DMS53 treated with DMSO at 0.1 percent for 48 hours (cell line): Measurements from ENCODE around the gene FBXO31.

Source experiments
- DNase-seq: peaks from one replicate; lab custom pipeline; 2025; ENCODE audit not compliant: unreplicated experiment; lab: John Stamatoyannopoulos, UW

The FBXO31 gene, protein sequence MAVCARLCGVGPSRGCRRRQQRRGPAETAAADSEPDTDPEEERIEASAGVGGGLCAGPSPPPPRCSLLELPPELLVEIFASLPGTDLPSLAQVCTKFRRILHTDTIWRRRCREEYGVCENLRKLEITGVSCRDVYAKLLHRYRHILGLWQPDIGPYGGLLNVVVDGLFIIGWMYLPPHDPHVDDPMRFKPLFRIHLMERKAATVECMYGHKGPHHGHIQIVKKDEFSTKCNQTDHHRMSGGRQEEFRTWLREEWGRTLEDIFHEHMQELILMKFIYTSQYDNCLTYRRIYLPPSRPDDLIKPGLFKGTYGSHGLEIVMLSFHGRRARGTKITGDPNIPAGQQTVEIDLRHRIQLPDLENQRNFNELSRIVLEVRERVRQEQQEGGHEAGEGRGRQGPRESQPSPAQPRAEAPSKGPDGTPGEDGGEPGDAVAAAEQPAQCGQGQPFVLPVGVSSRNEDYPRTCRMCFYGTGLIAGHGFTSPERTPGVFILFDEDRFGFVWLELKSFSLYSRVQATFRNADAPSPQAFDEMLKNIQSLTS

DNA sequence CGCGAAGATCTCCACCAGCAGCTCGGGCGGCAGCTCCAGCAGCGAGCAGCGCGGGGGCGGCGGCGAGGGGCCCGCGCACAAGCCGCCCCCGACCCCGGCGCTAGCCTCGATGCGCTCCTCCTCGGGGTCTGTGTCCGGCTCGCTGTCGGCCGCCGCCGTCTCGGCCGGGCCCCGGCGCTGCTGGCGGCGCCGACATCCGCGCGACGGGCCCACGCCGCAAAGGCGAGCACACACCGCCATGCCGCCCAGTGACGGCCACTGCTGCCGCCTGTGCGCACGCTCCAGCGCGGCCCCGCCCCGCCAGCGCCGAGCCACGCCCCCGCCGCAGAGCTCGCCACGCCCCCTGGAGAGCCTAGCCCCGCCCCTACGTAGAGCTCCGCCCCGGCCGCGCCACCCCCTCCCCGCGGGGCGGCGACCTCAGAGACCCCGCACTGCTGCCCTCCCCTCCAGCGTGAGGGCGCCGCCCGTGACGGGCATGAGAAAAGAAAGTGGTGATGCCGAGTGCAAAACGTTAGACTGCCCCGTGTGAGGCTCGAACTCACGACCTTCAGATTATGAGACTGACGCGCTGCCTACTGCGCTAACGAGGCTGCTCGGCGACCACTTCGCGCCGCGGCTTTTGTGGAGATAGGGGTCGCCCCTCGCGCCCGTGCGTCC lies at the start of gene FBXO31:
TSS of gene FBXO31 (minus strand) at position 272 of the 657 bp plus-strand sequence. CDS start at position 240, 32 bp downstream.
- peak; percentile 59 for DNase-seq

DNA sequence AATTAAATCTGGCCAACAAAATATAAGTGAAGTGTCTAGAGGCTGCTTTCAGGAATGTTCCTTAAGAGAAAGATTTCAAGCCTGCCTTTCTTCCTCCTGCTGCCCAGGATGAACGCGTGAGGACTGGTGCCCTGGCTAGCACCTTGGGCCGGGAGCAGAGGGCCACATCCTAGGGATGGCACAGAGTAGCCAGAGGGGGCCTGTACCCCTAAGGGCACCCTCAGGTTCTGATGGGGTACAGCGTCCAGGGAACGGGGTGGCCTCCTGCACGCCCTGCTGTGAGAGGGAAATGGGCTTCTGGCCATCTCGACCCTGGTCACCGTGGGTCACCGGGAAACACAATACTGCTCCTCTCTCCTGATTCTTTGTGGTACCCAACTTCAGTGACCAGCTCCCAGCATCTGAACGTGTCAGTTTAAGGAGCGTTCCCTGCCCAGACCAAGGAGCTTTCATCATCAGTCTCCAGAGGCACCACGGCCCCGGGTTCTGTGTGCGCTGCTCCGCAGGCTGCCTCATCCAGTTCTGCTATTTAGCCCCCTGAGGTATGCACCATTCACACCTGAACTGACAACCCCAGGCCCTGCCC lies 48.8 kb upstream of the FBXO31 start:
- DNase-seq = no peak

DNA sequence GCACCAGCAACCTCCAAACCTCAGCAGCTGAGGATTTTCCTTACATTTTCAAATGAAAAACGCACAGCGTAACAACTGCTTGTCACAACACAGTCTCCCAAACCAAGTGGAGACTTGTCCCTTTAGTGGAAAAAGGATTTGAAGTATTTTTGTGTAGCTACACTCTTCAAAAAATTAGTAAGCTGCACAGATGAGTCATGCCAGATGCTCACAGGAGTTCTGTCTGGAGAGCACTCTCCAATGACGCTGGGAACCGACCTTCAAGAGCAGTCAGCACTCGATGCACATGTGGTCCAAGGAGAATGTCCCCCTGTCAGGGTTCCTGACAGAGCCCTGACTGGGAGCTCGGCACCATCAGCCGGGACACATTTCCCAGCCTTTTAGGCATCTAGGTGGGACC lies 48.4 kb upstream of the FBXO31 start:
- no peak for DNase-seq

DNA sequence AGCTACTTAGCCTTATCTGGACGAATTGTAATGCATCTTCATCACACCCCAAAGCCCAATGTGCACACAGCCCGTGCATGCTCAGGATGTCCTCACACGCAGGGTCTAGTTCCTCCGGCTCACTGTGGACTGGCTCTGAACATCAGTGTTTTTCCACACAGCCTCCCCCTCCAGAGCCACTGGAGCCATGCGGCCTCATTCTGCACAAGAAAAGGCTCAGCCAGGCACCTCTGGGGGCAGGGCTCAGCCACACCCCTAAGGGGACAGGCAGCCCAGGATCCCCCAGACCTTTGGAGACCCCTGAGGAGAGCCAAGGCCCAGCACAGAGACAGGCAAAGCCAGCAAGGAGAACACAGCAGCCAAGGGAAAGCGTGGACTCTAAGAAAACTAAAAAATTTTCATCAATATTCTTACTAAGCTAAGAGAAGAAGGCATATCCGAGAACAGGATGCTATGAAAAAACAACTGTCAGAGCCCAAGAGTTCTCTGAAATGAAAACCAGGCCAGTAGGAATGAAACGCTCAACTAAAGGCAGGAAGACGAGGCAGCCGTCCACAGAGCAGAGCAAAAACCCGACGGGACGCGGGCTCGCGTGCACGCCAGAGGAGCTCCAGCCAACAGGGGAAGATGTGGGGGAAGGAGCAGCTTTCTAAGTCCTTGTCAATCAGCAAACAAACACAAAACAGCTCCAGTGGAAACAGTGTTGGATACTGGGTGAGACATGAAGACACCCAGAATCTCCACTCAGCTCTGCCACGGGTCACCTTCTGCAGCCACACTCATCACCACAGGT lies 43.0 kb upstream of the FBXO31 start:
- DNase-seq = no peak

DNA sequence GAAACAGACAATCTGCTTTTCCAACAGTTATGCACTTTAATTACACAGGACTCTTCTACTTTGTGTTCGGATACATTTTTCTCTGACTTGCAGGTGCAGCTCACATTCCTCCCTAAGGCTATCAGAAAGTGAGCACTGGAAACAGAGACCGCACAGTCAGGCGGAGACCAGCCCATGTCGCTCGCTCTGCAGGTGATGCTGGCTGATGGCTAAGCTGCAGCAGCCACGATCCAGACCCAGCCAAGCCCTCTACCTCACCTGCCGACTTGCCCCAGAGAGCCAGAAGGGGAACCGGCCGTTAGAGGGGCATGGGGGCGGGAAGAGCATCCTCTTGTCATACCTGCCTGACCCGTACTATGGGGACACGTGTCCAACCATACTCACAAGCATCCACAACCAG lies 42.4 kb upstream of the FBXO31 start:
- no peak for DNase-seq

DNA sequence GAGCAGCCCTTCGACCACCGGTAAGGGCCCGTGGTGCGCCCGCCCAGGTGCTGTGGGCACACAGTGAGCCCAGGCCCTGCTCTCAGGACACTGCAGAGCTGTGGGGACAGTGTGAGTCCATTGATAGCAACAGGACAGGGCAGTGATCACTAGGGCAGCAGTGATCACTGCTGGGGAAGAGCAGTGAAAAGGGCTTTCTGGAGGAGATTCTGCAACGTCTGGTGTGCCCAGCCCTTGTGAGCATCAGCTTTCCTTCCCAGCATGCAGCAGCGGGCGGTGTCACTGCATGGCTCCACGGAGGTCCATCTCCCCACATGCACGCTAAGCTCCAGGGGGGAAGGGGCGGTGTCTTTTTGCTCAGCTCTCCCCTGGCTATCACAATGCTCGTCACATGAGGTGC lies 40.7 kb upstream of the FBXO31 start:
- DNase-seq = no peak

DNA sequence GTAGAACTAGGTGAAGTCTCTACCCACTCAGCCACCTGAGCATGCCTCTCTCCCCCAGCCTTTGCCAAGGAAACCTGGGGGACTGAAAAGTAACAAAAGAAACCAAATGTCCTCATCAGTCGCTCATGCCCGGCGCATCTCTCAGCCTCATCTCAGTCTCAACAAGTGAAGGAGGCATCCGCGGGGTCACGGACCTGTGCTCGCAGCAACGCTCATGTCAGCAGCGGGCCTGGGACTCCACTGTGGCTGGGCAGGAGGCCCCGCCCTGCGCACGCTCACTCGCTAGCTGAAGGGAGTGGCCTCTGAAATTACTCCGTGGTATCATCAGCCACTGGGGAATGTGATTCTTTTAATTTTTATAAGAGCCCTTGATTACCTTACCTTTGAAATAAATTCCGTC lies 39.9 kb upstream of the FBXO31 start:
- no peak for DNase-seq

DNA sequence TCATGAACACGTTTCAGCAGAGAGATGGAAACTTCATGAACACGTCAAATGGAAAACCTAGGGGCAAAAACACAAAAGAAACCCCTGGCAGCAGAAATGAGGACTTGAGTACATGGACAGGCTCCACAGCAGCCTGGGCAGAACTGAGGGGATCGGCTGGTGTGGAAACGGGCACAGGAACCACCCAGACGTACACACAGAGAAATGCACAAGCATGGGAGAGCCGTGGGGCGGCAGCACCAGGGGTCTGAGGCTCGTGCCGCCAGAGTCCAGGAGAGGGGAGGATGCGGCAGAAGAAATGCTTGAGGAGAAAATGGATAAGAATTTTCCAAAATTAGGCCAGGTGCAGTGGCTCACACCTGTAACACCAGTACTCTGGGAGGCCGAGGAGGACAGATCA lies 38.5 kb upstream of the FBXO31 start:
- no peak for DNase-seq

DNA sequence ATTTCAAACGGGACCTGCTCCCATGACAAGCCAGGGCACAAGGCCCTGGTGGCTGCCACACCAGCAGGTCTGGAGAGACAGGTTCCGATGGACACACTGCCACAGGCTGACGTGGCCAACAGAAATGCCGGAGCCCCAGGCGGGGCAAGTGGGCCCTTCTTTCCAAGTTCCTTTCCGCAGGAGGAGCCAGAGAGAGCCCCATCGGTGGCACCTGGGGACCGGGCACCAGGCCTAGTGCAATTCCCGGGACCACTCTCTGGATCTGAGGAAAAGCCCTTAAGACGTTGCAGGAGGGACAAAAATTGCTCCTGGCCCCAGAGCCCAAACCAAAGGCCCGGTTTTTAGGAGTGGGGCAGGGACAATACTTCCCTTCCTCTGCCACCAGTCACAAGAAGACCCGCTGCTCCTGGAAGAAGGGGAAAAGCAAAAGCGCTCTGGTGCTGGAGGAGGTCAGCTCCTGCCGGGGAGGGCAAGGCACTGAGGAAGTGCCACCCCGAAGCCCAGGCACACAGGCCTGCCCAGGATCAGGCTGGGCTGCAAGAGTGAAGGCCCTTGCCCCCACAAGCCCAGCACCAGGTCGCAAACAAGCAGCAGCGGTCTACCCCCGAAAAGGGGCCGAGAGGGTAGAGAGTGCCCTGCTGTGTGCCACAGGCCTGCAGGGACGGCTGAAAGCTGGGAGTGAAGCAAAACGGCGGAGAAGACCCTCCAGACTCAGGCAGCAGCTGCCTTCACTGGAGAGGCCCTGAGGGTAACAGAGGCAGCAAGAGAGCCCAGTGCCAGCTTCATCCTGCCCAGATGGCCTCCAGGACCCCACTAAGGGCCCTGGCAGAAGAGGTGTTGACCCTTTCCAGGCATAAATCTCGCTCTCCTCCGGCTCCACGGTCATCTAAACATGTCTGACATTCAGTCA lies 37.7 kb upstream of the FBXO31 start:
- DNase-seq = no peak

DNA sequence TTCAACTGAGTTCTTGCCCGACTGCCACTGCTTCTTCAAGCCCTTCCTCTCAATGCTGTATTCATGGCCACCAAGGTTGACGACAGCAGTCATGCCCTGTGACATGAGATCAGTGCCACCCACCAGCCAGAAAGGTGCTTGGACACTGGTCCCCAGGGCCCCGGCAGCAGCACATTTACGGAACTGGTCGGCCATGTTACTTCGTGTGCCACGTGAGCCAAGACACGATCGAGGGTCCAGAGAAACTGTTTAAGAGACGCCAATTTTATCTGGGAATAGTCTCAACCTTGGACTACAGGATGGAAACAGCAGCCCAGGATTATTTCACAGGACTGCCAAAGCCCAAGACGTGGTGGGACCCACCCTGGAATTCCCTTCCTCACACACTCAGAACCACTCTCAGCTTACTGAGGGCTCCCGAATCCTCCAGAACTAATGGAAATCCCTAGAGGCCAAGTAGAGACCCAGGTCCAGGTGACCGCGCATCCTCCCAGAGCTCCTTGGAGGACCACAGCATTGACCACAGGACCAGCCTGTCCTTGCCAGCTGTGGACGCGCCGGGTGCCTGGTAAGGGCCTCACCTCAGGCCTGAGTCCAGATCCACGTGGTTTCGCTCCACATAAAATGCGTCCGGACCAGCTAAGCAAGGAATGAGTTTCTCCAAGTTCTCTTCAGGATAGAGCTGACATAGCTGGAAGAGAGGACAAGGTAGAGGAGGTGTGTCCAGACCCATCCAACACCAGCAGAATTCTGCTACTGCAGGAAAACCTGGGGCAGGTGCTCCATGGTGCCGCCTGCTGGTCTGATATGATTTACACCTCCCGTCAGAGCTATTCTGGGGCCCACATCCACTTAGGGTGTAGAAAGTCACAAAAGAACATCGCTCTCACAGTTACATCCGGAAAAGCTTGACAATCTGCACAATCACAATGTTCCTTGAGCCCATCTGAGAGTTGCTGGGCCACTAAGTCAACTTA lies 36.7 kb upstream of the FBXO31 start:
- DNase-seq = no peak

DNA sequence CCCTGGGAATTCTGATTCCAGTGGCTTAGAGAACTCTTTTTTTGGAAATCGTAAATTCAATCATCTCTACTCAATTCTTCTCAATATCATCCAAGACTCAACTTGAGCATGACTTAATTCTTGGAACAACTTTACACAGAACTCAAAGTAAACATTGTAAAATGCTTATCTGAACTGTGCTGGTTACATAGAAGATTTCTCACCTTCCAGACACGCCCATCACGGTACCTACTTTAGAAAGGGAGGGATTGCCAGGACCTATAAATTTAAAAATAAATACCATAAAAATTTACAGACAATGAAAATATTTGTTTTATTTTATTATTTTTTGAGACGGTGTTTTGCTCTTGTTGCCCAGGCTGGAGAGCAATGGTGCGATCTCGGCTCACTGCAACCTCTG lies 35.1 kb upstream of the FBXO31 start:
- DNase-seq = no peak

DNA sequence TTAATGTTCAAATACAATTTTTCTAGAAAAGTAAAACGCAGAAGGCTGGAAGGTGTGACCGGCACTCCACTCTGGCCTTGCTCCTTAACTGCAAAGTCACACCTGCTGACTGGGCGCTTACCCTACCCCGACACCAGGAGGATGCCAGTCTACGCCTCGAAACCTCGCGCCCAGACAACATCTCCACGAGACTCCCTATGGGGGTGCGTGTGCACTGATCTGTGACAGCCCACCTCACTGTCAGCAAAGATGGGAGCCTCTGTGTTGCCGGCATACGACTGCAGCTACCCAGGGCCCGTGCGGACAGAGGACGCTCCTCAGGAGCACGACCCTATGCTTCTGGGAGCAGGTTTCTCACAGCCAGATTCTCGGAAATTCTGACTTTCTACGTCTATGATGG lies 34.6 kb upstream of the FBXO31 start:
- DNase-seq = no peak

DNA sequence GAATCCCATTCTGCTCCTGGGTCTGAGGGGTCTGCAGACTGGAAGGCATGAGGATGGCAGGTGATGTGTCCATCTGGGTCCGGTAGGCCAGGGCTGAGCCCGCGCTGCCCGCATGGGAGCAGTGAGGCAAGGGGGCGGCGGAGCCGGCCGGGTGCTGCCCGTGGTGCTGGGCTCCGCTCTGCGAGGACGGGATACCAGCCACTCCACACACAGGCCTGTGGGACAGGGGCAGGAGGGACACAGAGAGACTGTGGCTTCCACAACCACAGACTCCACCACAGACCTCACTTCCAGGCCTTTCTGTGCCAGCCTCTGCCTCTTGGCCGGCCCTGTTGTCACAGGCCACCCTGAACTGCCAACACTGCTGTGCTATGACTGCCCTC lies 33.9 kb upstream of the FBXO31 start:
- no peak for DNase-seq

DNA sequence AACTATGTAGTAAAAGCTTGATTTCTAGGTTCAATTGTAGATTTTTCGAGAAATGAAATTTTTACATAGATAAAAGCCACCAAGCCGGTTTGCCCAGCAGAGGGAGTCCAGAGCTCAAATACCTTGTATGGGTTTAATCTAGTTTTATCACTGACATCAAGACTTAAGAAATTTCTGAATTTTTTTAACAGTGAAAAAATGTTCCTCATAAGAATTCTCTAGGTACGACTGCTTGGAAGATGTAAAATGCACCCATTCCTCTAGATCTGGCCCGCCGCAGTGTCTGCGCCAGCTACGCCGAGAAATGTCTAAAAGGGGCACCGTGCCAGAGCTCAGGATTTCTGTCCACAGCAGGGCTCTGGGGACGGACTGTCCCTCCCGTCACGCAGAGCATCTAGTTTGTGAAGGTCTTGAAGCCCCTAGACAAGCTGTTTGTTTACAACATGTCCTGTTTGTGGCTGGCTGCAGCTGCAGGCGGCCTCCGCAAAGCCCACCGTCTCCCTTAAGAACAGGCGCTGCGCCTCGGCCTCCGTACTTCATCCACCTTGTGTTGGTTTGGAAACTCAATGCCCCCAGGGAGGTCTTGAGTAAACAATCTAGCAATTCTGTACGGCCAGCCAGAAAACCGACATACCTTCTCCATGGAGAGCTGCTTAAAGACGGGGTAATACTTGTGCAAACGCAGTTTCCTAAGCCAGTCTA lies 33.4 kb upstream of the FBXO31 start:
- DNase-seq = no peak

DNA sequence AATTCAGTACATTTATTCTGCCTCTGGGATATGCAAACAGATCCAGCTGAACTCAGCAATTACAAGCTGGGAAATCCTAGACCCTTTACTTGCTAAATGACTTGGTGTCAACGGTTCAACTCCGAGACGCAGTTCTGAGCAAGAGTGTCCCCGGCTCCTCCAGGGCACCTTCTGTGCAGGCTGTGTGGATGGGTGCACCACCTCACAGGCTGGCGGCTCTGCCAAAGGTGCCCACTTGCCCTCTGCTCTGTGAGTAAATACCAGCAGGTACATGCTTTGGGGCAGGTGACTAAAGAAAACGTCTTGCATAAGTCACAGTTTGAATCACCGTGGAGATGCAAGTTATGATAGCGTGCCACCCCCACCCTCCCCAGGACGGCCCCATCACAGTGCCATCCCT lies 31.9 kb upstream of the FBXO31 start:
- DNase-seq = no peak

DNA sequence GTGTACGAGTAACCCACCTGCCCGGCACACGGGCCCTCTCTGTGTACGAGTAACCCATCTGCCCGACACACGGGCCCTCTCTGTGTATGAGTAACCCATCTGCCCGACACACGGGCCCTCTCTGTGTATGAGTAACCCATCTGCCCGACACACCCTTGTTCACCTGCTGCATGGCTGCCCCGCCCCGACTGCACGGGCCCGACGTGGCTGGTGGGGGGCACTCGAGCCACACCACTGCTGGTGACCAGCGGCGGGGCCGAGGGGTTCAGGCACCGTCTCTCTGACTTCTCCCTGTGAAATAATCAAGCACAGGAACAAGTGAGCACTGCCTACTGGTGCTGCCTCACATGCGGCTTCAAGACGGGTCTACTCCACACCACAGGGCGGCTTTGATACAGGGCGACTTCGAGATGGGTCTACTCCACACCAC lies 30.7 kb upstream of the FBXO31 start:
- no peak for DNase-seq

DNA sequence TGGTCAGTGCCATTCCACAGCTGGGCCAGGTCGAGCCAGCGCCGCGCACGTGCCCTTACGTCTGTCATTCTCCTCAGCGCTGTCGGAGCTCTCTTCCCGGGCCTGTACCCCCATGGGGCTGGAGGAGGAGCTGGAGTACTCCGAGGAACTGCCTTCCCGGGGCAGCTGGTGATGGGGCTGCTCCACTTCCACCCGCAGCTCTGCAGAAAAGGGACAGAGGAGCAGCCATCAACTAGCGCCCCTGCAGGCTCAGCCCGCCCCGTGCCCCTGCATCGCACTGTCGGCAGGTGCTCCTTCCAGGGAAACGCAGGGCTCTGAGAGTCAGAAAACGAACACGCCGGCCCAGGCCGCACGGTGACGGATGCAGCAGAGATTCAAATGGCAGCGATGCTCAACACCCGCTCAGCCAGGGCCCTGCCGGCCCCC lies 29.4 kb upstream of the FBXO31 start:
- DNase-seq = no peak

DNA sequence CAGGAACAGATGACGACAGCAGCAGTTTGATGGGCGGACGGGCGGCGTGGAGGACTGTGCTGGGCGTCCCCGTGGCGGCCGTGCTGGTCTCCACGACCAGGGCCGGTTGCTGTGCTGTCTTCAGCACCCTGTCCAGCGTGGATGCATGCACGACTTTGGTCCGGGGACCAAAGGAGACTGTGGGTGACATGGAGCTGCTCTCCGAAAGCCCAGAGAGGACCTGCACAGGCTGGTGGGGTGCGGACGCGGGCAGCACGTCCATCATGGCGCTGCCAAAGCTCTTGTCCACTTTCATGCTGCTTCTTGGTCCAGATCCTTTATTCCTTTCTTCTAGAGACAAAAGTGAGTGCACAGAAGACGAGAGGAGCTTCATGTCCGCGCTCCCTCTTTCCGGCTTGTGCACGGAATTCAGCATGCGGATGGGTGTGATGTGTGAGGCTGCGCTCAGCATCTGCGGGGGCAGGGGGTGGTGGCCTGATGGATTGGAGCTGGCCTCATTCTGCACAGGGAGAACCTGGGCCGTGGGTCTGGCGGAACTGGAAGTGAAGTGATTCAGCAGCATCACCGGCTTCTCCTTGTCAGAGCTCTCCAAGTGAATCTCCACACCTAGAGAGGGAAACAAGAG lies 28.9 kb upstream of the FBXO31 start:
- no peak for DNase-seq
